ENCODE measurements around the gene TSPAN19. TPM values are rescaled to one million over a fixed set of nuclear protein-coding genes. Genes with fewer than 3 reads are reported as not detected.

TSPAN19 gene
- not detected for total RNA-seq

GRCh38 chr12:85036234-85036707 is at the start of gene TSPAN19, which contains the start of gene LRRIQ1:
Gene TSPAN19 (minus strand): TSS chr12:85036277. CDS start chr12:85029946, 6,331 bp downstream.
Gene LRRIQ1 (plus strand): TSS chr12:85036351. CDS start chr12:85038177, 1,826 bp downstream.
- Histone ChIP-seq H3K9me3 (no peaks in the 10 kb centered on the region), H3K36me3 (replicated peaks in 1 of 2; ENCODE audit: insufficient read depth in 1 of 2, low read depth in 2 of 2) (no peaks in the 10 kb centered on the region), H3K27me3 (no peaks in the 10 kb centered on the region), H3K27ac (no peak within 1 kb of the TSS), H3K4me3 (peak within 1 kb of the TSS in 1 of 2 donors; percentile 41), H3K4me1 (no peaks in the 10 kb centered on the region)
- intact Hi-C loops (cut with DNase I), result no loop called here
- DNase-seq (peak; percentile 76 to 91 (median 85)), ATAC-seq (peak; percentile 99)
- WGBS, 2 donors, result 1% methylated on average over 19 to 22 of the region's 22 CpGs
- TF ChIP-seq POLR2A (IDR thresholded peaks at IDR 0.05), result no peak
- TF ChIP-seq, protein P1, sequence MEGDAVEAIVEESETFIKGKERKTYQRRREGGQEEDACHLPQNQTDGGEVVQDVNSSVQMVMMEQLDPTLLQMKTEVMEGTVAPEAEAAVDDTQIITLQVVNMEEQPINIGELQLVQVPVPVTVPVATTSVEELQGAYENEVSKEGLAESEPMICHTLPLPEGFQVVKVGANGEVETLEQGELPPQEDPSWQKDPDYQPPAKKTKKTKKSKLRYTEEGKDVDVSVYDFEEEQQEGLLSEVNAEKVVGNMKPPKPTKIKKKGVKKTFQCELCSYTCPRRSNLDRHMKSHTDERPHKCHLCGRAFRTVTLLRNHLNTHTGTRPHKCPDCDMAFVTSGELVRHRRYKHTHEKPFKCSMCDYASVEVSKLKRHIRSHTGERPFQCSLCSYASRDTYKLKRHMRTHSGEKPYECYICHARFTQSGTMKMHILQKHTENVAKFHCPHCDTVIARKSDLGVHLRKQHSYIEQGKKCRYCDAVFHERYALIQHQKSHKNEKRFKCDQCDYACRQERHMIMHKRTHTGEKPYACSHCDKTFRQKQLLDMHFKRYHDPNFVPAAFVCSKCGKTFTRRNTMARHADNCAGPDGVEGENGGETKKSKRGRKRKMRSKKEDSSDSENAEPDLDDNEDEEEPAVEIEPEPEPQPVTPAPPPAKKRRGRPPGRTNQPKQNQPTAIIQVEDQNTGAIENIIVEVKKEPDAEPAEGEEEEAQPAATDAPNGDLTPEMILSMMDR (IDR thresholded peaks at IDR 0.05), result no peak

GRCh38 chr12:85085066-85085465 is 49.0 kb upstream of the TSPAN19 start:
- no peak for DNase-seq
- ATAC-seq, result no peak
- no peak overlapping the region for H3K4me3 ChIP-seq
- H3K36me3 ChIP-seq (replicated peaks in 1 of 2; ENCODE audit: insufficient read depth in 1 of 2, low read depth in 2 of 2), result no peaks in the 10 kb centered on the region
- no peaks in the 10 kb centered on the region for H3K9me3 ChIP-seq
- no peak overlapping the region for H3K27ac ChIP-seq
- H3K4me1 ChIP-seq, result no peaks in the 10 kb centered on the region
- intact Hi-C loops (cut with DNase I), result no loop called here
- no peaks in the 10 kb centered on the region for H3K27me3 ChIP-seq
- 60 to 71% methylated on average over 5 of the region's 5 CpGs for WGBS, 2 donors
- TF ChIP-seq, protein P1 (IDR thresholded peaks at IDR 0.05), result no peak
- no peak for TF ChIP-seq POLR2A (IDR thresholded peaks at IDR 0.05)

DNA sequence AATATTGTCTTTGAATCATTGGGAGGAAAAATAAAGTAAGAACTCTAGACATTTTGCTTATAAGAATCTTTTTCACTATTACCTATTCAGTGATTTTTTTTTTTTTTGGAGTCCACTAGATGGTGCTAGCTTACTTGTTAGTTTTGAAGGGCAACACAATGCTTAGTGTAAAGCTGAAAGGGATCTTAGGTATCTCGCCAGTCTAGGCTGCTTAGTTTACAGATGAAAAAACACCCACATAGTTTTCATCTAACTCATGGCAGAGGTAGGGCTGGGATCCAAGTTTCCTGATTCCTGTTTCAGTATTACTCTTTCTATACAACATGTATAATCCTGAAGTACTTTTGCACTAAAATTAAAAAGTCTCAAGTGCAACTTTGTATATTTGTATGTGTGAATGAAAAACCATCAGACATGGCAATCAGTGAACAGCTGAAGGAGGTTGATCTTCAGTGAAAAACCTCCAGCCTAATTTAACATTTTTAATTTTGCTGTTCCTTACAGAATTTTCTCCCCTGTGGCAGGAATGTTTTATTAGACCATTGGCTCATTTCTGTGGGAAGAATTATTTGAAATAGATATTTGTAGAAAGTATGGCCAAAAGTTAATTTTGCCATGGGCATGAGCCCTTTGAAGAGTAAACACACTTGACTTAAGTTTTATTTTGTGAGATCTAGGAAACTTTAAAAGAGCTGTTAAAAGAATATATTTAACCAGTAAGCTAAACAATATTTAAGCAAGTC is 40.8 kb upstream of the TSPAN19 start:
- TF ChIP-seq POLR2A (IDR thresholded peaks at IDR 0.05), result no peak
- TF ChIP-seq, protein P1 (IDR thresholded peaks at IDR 0.05), result peak in 6 of 7 experiments; percentile 28 to 43 (median 36)
- Histone ChIP-seq H3K4me1 (no peaks in the 10 kb centered on the region), H3K4me3 (no peak overlapping the region), H3K27me3 (peaks cover 0 to 2% of the 10 kb centered on the region in 2 donors), H3K36me3 (replicated peaks in 1 of 2; ENCODE audit: insufficient read depth in 1 of 2, low read depth in 2 of 2) (no peaks in the 10 kb centered on the region), H3K27ac (no peak overlapping the region), H3K9me3 (no peaks in the 10 kb centered on the region)
- peak in 1 of 4 donors; percentile 4 for DNase-seq
- intact Hi-C loops (cut with DNase I), result no loop called here
- ATAC-seq, result peak; percentile 67
- WGBS, 2 donors, result 0 to 3% methylated on average over 1 of the region's 1 CpG

- no peaks in the 10 kb centered on the region for H3K9me3 ChIP-seq
- H3K4me1 ChIP-seq, result no peaks in the 10 kb centered on the region
- no peak overlapping the region for H3K27ac ChIP-seq
- ATAC-seq, result no peak
- intact Hi-C loops (cut with DNase I), result no loop called here
- H3K36me3 ChIP-seq (replicated peaks in 1 of 2; ENCODE audit: insufficient read depth in 1 of 2, low read depth in 2 of 2), result no peaks in the 10 kb centered on the region
- no peaks in the 10 kb centered on the region for H3K27me3 ChIP-seq
- TF ChIP-seq, protein P1 (IDR thresholded peaks at IDR 0.05), result no peak
- TF ChIP-seq POLR2A (IDR thresholded peaks at IDR 0.05), result no peak
- H3K4me3 ChIP-seq, result no peak overlapping the region
- no peak for DNase-seq
- 50 to 54% methylated on average over 1 of the region's 1 CpG for WGBS, 2 donors
Observed at GRCh38 chr12:85072826-85073225, 36.7 kb upstream of the TSPAN19 start.
